ENCODE measurements around the gene SUN5. TPM values are rescaled to one million over a fixed set of nuclear protein-coding genes. Genes with fewer than 3 reads are reported as not detected.

Gene SUN5
- total RNA-seq, 1 donor, result not detected

DNA sequence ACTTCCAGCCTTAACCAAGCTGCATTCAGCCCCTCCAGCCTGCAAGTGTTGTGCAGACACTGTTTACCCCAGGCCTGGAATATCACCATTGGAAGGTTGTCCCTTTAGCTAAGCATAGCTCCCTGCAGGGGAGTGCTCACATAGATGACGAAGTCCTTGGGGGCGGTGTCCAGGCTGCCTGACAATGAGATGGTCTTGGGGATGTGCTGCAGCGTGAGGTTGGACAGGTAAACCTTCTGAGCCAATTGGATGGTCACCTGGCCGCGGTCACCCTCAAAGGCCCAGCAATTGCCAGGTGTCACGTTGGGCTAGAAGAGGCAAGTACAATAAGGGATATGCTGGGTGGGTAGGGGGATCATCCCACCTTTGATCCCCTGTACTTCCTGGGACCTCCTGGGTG, 18.6 kb downstream of the SUN5 start:
- Histone ChIP-seq H3K4me3 (ENCODE audit: insufficient read depth, low read length) (no peak overlapping the region), H3K36me3 (ENCODE audit: insufficient read depth, low read length) (no peaks in the 10 kb centered on the region), H3K4me1 (ENCODE audit: insufficient read depth, low read length) (no peaks in the 10 kb centered on the region), H3K27me3 (ENCODE audit: insufficient read depth, low read length) (no peaks in the 10 kb centered on the region), H2AFZ (ENCODE audit: low read length) (no peak overlapping the region), H3K27ac (ENCODE audit: low read depth, low read length) (no peak overlapping the region), H3K79me2 (ENCODE audit: insufficient read depth, low read length) (no peaks in the 10 kb centered on the region), H3K9me3 (ENCODE audit: low read depth, low read length) (no peaks in the 10 kb centered on the region), H4K20me1 (ENCODE audit: insufficient read depth, low read length) (no peaks in the 10 kb centered on the region), H3K4me2 (ENCODE audit: insufficient read depth, low read length) (no peak overlapping the region)
- no peak for DNase-seq (ENCODE audit: insufficient read length, low spot score, missing footprints)
- TF ChIP-seq CTCF (IDR thresholded peaks at IDR 0.05; ENCODE audit: extremely low read depth, low read depth, low read length), result no peak

DNA sequence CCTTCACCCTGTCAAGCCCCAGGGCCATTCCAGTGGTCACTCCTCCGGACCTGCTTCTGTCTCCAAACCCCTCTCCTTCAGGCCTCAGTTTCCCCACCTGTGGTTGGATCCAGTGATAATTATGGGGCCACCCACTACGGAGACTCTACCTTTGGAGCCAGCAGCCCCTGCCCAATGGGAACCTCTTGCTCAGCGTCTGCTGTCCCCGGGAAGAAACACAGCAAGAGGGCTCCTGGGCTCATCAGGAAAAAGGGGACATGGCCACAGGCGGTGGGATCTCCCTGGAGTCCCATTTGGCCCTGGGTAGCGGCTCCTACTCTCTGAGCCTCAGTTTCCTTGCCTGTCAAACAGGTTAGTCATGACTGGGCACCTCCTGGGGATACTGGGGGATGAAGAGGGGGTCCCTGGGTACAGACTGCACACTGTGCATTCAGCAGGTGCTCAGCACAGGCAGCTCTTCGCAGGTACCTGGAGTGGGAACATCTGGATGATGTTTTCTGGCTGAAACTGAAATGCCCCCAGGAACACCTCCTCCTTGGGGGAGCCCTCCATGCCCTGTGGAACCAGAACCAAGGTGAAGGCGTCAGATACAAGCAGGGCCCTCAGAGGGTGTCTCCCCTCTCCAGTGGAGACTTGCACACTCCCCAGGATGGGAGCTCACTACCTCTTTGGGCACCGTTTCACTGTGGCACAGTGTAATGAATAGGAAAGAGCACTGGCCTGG, 19.4 kb downstream of the SUN5 start:
- no peak for TF ChIP-seq CTCF (IDR thresholded peaks at IDR 0.05; ENCODE audit: extremely low read depth, low read depth, low read length)
- no peak for DNase-seq (ENCODE audit: insufficient read length, low spot score, missing footprints)
- H3K4me3 ChIP-seq (ENCODE audit: insufficient read depth, low read length), result no peak overlapping the region

GRCh38 chr20:32984196-32984595, 20.0 kb downstream of the SUN5 start:
- Histone ChIP-seq H3K27me3 (ENCODE audit: insufficient read depth, low read length) (no peaks in the 10 kb centered on the region), H3K36me3 (ENCODE audit: insufficient read depth, low read length) (no peaks in the 10 kb centered on the region), H3K4me3 (ENCODE audit: insufficient read depth, low read length) (no peak overlapping the region), H3K9me3 (ENCODE audit: low read depth, low read length) (no peaks in the 10 kb centered on the region), H2AFZ (ENCODE audit: low read length) (no peak overlapping the region), H3K79me2 (ENCODE audit: insufficient read depth, low read length) (no peaks in the 10 kb centered on the region), H4K20me1 (ENCODE audit: insufficient read depth, low read length) (no peaks in the 10 kb centered on the region), H3K4me2 (ENCODE audit: insufficient read depth, low read length) (no peak overlapping the region), H3K4me1 (ENCODE audit: insufficient read depth, low read length) (no peaks in the 10 kb centered on the region), H3K27ac (ENCODE audit: low read depth, low read length) (no peak overlapping the region)
- no peak for TF ChIP-seq CTCF (IDR thresholded peaks at IDR 0.05; ENCODE audit: extremely low read depth, low read depth, low read length)
- DNase-seq (ENCODE audit: insufficient read length, low spot score, missing footprints), result no peak

More for the DNA sequence above, 19.4 kb downstream of the SUN5 start:
- Histone ChIP-seq H3K36me3 (ENCODE audit: insufficient read depth, low read length) (no peaks in the 10 kb centered on the region), H3K4me2 (ENCODE audit: insufficient read depth, low read length) (no peak overlapping the region), H3K27ac (ENCODE audit: low read depth, low read length) (no peak overlapping the region), H2AFZ (ENCODE audit: low read length) (no peak overlapping the region), H3K4me1 (ENCODE audit: insufficient read depth, low read length) (no peaks in the 10 kb centered on the region), H3K9me3 (ENCODE audit: low read depth, low read length) (no peaks in the 10 kb centered on the region), H3K79me2 (ENCODE audit: insufficient read depth, low read length) (no peaks in the 10 kb centered on the region), H3K27me3 (ENCODE audit: insufficient read depth, low read length) (no peaks in the 10 kb centered on the region), H4K20me1 (ENCODE audit: insufficient read depth, low read length) (no peaks in the 10 kb centered on the region)

DNA sequence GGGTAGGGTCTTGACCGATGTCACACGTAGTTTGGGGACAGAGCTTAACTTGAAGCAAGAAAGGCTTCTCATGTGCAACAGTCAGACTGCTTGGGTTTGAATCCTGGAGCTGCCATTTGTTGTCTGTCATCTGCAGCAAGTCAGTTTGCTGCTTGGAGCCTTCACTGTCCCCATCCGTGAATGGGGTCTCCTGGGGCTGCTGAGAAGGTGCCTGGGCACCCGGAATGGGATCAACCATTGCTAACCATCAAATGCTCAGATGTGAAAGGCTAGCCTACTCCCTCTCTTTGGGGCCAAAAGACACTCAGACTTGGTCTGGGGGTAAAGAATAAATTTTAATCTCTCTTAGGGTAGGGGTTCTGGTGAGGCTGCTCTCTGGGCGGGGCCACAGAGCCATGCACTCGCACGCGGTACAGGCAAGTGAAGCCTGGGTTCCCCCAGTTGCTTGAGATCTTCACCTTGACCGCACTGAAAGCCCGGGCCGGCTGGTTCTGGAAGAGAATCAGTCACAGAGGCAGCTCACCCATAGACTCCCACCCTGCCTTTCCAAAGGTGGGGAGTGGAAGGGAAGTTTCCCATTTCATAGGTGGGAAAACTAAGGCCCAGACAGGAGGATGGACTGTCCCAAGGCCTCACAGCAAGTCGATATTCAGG, 20.6 kb downstream of the SUN5 start:
- Histone ChIP-seq H3K4me1 (ENCODE audit: insufficient read depth, low read length) (no peaks in the 10 kb centered on the region), H3K79me2 (ENCODE audit: insufficient read depth, low read length) (no peaks in the 10 kb centered on the region), H4K20me1 (ENCODE audit: insufficient read depth, low read length) (no peaks in the 10 kb centered on the region), H2AFZ (ENCODE audit: low read length) (no peak overlapping the region), H3K27me3 (ENCODE audit: insufficient read depth, low read length) (no peaks in the 10 kb centered on the region), H3K9me3 (ENCODE audit: low read depth, low read length) (no peaks in the 10 kb centered on the region), H3K4me2 (ENCODE audit: insufficient read depth, low read length) (no peak overlapping the region), H3K4me3 (ENCODE audit: insufficient read depth, low read length) (no peak overlapping the region), H3K27ac (ENCODE audit: low read depth, low read length) (no peak overlapping the region), H3K36me3 (ENCODE audit: insufficient read depth, low read length) (no peaks in the 10 kb centered on the region)
- no peak for TF ChIP-seq CTCF (IDR thresholded peaks at IDR 0.05; ENCODE audit: extremely low read depth, low read depth, low read length)
- no peak for DNase-seq (ENCODE audit: insufficient read length, low spot score, missing footprints)
